Measurements from ENCODE around the gene FHDC1. TPM values are rescaled to one million over a fixed set of nuclear protein-coding genes. Genes with fewer than 3 reads are reported as not detected.

Gene FHDC1
- total RNA-seq, 1 donor from 2014 or later: 0.75 TPM

GRCh38 chr4:152898606-152899005 lies 37.5 kb upstream of the FHDC1 start:
- H3K27ac ChIP-seq: no peak overlapping the region
- H3K4me3 ChIP-seq: no peak overlapping the region
- TF ChIP-seq, protein P1, sequence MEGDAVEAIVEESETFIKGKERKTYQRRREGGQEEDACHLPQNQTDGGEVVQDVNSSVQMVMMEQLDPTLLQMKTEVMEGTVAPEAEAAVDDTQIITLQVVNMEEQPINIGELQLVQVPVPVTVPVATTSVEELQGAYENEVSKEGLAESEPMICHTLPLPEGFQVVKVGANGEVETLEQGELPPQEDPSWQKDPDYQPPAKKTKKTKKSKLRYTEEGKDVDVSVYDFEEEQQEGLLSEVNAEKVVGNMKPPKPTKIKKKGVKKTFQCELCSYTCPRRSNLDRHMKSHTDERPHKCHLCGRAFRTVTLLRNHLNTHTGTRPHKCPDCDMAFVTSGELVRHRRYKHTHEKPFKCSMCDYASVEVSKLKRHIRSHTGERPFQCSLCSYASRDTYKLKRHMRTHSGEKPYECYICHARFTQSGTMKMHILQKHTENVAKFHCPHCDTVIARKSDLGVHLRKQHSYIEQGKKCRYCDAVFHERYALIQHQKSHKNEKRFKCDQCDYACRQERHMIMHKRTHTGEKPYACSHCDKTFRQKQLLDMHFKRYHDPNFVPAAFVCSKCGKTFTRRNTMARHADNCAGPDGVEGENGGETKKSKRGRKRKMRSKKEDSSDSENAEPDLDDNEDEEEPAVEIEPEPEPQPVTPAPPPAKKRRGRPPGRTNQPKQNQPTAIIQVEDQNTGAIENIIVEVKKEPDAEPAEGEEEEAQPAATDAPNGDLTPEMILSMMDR (IDR thresholded peaks at IDR 0.05): no peak
- intact Hi-C loops (cut with DNase I): no loop called here
- H3K36me3 ChIP-seq: no peaks in the 10 kb centered on the region
- H3K9me3 ChIP-seq: no peaks in the 10 kb centered on the region
- no peak for DNase-seq (ENCODE audit: low spot score in 2 of 2)
- H3K27me3 ChIP-seq: no peaks in the 10 kb centered on the region
- peaks cover 0 to 2% of the 10 kb centered on the region in 2 donors for H3K4me1 ChIP-seq

DNA sequence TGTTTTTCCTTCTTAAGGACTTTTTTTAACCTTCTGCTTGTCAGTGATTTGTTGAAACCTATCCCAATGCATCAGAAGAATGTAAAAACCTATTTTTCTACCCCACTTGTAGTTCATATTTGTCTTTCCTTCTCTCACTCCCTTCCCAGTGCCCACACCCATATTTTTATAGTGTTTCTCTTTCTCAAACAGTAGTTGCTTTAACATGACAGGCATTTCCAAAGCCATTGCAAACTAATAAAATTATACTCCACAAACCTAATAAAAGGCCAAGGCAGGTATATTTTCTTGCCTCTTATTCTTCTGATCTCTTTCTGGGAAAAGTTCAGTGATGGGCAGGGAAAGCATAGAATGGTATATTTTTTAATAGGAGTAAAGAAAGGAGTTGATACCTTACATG lies 35.7 kb upstream of the FHDC1 start:
- H3K27me3 ChIP-seq: no peaks in the 10 kb centered on the region
- no peaks in the 10 kb centered on the region for H3K9me3 ChIP-seq
- TF ChIP-seq, protein P1 (IDR thresholded peaks at IDR 0.05): no peak
- H3K4me1 ChIP-seq: no peaks in the 10 kb centered on the region
- no peak overlapping the region for H3K27ac ChIP-seq
- intact Hi-C loops (cut with DNase I): no loop called here
- H3K36me3 ChIP-seq: peaks cover 0 to 2% of the 10 kb centered on the region in 2 donors
- H3K4me3 ChIP-seq: no peak overlapping the region
- DNase-seq (ENCODE audit: low spot score in 2 of 2): no peak

GRCh38 chr4:152901205-152901604 lies 34.9 kb upstream of the FHDC1 start:
- H3K27ac ChIP-seq: no peak overlapping the region
- intact Hi-C loops (cut with DNase I): no loop called here
- peaks cover 0 to 2% of the 10 kb centered on the region in 2 donors for H3K36me3 ChIP-seq
- H3K27me3 ChIP-seq: no peaks in the 10 kb centered on the region
- H3K4me1 ChIP-seq: no peaks in the 10 kb centered on the region
- no peak for DNase-seq (ENCODE audit: low spot score in 2 of 2)
- no peak overlapping the region for H3K4me3 ChIP-seq
- H3K9me3 ChIP-seq: no peaks in the 10 kb centered on the region
- TF ChIP-seq, protein P1 (IDR thresholded peaks at IDR 0.05): no peak

DNA sequence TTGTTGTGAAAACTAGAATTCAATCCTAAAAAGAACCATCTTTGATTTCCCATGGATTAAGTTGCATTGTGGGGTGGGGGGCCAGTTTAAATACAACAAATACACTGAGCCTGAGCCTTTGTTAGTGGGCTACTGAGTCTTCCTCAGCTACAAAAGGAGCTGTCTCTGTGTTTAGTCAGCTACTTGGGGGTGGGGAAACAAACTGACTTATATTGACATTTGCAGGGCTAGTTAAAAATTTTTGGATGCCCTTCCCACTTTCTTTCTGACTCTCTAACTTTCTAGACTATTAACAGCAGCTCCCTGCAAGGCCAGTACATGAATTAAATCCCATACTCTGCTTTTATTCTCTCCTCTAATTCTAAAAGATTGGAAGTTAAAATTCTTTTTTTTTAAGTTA lies 32.5 kb upstream of the FHDC1 start:
- no peaks in the 10 kb centered on the region for H3K27me3 ChIP-seq
- H3K4me1 ChIP-seq: no peaks in the 10 kb centered on the region
- TF ChIP-seq, protein P1 (IDR thresholded peaks at IDR 0.05): no peak
- no peak for DNase-seq (ENCODE audit: low spot score in 2 of 2)
- intact Hi-C loops (cut with DNase I): no loop called here
- no peaks in the 10 kb centered on the region for H3K9me3 ChIP-seq
- H3K4me3 ChIP-seq: no peak overlapping the region
- peaks cover 0 to 5% of the 10 kb centered on the region in 2 donors for H3K36me3 ChIP-seq
- no peak overlapping the region for H3K27ac ChIP-seq

- TF ChIP-seq, protein P1 (IDR thresholded peaks at IDR 0.05): no peak
- no peaks in the 10 kb centered on the region for H3K9me3 ChIP-seq
- H3K36me3 ChIP-seq: peaks cover 0 to 8% of the 10 kb centered on the region in 2 donors
- no peak for DNase-seq (ENCODE audit: low spot score in 2 of 2)
- H3K4me3 ChIP-seq: no peak overlapping the region
- no peaks in the 10 kb centered on the region for H3K27me3 ChIP-seq
- intact Hi-C loops (cut with DNase I): no loop called here
- H3K4me1 ChIP-seq: no peaks in the 10 kb centered on the region
- H3K27ac ChIP-seq: no peak overlapping the region
Observed at GRCh38 chr4:152909901-152910300, 26.2 kb upstream of the FHDC1 start.

DNA sequence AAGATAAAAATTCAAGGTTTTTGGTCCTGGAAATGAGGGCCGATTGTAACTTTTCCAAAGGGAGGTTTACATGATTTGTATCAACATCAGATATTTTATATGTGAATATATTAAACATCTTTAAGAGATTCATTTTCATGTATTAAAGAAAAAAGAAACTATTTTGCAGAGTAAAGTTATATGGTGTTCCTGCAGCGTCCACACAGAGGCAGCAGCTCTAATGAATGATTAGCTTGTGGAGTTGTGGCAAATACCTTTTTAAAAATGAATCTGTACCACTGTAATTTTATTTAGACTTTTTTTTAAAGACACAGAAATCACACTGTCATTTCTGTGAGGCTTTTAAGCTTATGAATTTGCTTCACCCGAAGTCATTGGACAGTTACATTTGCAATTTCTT lies 25.6 kb upstream of the FHDC1 start:
- Histone ChIP-seq H3K27me3 (no peaks in the 10 kb centered on the region), H3K36me3 (peaks cover 0 to 8% of the 10 kb centered on the region in 2 donors), H3K4me1 (no peaks in the 10 kb centered on the region), H3K9me3 (no peaks in the 10 kb centered on the region), H3K4me3 (no peak overlapping the region), H3K27ac (no peak overlapping the region)
- DNase-seq (ENCODE audit: low spot score in 2 of 2): no peak
- intact Hi-C loops (cut with DNase I): no loop called here
- TF ChIP-seq, protein P1 (IDR thresholded peaks at IDR 0.05): no peak

All from ascending aorta (tissue), 2 donors.